Measurements from ENCODE around the gene PEPD.

Gene PEPD

DNA sequence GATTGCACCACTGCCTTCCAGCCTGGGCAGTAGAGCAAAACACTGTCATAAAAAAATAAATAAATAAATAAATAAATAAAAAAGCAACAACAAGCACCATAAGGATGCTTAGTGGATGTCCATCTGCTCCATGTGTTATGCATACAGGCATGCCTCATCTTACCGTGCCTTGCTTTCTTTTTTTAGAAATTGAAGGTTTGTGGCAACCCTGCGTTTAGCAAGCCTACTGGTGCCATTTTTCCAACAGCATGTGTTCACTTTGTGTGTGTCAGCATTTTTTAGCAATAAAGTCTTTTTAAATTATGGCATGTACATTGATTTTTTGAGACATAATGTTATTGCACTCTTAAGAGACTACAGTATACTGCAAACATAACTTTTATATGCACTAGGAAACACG is 68.3 kb downstream of the PEPD start:
- no peak for DNase-seq

DNA sequence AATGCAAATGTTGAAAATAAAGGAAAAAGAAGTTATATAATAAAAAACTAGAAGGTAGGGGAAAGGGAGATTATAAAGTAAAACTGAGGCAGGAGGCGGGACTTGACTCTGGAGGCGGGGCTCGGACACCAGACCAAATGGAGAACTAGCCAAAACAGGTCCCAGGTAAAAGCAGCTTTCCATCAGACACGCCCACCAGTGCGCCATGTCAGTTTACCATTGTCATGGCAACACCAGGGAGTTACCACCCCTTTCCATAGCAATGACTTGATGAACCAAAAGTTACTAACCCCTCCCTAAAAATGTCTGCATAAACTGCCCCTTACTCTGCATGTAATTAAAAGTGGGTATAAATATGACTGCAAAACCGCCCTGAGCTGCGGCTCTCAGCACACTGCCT is 70.9 kb downstream of the PEPD start:
- DNase-seq, result no peak

DNA sequence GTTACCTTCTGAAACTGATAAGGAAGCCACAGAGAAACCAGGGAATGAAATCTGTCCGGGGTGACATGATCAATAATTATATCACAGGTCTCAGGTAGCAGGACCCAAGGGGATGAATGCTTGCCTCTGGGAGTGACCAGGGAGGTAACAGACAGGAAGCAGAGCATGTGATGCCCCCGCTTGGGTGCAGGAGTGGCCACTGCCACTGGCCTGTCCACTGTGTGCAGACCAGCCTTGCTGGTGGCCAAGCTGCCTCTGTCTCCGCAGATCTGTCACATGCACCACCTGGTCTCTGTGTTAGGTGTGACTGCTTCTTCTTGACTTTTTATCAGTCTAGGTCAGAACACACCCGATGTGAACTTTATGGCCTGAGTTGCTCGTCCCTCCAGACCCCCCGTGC is 71.8 kb downstream of the PEPD start:
- no peak for DNase-seq

DNA sequence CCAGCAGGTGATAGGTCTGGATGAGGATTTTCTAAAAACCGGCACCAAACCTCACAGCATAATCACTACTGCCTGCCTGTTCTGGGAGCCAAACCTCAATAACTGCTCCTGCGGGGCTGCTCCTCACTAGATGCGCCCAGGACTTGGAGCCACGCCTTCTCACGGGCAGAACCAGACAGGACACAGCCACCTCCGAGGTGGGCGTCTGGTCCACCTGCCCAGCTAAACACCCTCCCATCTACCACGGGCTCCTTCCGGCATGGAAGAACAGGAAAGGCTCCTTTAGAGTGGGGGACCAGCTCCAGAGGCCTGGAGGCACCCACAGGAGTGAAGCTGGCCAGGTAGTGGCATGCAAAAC is 73.5 kb downstream of the PEPD start:
- DNase-seq, result no peak

DNA sequence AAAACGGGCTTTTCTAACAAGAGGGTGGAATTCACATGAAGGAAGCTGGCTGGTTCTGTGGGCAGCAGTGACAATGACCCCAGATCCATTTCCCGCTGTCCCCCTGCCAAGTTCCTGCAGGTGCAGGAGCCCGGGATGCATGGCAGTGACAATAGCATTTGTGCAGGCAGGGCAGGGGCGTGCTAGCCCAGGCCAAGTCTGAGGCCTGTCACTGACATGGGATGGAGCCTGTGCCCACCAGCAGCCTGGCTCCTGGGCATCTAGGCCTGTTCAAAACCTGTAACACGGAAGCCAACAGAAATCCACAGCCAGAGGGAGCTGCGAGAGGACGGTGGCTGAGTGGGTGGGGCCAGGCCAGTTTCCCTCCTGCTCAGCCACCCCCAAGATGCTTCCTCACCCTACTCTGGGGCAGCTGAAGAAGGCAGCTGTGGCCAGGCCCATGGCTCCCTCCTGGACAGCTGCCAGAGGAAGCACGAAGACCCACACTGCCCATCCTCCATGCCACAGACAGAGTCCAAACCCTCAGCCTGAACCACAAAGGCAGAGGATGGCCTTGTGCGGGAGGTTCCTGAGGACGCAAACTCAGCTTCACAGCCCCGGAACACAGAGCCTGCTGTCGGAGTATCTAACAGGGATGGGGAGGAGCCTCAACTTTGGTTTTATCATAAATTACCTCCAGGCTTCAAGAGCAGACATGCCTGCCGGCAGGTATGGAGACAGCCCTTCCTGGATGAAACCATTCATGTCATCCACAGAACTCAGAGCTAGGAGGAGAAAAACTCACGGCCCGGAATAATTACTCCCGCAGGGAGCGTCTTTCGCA is 74.0 kb downstream of the PEPD start:
- no peak for DNase-seq

DNA sequence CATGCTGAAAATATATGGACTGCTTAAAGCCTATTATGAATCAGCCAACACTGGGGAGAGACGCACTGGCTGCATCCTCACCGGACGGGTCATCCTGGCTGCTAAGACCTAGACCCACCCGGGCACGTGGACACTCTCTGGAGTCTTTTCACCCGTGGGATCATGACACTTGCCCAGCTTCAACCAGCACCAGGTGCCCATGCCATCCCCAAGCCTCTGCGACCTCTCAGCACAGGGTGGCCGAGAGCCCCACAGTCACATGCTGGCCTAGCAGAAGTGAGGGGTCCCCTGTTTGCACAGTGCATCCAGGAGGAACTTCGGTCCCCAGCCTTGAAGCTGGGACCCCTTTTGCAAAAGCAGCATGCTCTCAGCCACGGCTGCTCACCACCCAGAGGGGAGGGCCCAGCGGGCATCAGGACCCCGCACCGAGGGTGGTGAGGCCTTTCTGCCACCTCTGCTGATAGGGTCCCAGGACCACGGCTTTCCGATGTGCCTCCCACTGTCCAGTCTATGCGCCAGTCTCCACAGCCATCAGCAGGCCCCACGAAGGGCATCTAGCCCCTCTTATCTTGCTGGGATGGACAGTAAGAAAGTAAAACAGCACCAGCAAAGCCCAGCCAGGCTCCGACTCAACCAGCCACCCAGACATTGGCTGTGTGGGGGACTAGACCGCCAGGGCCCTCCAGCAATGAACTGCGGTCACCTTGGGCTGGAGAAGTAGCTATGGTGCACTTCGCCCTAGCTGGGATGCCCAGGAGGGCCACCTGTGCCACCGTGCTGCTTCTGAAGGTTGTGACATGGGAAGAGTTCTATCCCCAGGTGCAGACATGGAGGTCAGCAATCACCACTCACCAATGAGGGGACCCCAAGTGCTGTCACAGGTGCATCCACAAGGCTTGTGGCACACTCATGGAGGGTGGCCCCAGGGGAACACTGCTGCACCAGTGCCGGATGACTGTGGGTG is 75.0 kb downstream of the PEPD start:
- no peak for DNase-seq

DNA sequence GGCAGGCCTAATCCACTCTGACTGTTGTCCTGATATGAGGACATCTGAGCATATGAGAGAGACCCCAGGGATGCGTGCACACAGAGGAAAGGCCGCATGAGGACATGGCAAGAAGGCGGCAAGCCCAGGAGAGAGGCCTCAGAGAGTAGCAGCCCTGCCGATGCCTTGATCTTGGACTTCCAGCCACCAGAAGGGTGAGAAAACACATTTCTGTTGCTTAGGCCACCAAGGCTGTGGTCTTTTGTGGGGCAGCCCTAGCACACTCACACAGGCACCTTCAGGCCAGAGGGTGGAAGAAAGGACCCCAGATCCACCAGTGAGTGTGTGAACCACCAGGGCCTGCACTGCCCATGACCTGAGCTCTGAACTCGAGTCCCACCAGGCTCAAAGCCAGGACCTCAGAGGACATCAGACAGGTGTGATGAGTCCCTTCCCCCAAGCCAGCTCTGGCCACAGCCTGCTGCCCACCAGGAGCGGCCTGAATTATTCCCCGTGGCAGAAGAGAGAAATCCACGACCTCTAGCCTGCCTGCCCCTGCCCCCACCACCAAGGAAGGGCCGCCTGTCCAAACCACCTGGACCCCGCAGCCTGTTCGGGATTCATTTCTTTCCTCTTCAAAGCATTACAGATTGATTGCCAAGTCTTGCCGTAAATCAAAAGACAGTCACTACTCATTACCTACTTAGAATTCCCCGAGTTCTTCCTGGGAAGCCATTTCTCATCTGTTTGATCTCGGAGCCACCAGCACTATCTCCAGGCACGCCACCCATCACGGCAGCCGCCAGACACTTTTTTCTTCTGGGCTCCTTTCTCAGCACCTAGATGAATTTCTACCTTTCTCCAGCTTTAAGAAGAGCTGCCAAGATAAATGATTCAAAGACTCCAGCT is 75.9 kb downstream of the PEPD start:
- no peak for DNase-seq

DNA sequence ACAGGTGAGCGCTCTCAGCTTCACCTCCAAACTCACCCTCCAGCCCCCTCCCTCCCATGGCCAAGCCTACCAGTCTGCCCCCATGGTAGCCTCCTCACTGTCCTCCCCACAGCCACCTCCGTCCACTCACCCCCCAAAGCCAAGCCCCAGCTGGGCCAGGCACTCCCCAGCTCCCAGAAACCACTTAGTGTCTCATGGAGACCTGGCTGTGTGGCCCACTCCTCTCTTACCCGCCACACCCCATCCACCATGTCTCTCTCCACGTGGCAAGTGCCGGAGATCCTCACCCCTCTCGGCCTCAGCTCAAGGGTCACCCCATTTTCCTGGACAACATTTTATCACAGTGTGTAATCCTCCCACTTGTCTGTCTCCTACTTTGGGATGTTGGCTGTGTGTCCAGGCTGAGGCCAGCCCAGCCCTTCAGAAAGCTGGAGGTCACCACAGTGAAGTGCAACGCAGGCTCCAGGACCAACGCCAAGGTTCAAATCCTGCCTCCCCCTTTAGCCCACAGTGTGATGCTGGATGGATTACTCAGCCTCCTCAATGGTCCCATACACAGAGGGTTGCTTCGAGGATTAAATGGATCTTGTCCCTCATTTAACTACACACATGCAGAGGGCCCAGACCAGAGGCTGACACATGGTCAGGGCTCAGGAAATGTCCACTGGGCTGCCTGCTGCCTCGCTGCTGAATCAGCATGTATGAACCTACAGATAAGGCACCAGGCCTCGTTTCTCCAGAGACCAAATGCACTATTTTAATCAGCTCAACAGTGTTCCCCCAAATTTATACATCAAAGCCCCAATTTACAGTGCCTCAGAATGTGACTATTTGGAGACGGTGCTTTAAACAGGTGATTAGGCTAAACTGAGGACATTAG is 76.8 kb downstream of the PEPD start:
- no peak for DNase-seq

DNA sequence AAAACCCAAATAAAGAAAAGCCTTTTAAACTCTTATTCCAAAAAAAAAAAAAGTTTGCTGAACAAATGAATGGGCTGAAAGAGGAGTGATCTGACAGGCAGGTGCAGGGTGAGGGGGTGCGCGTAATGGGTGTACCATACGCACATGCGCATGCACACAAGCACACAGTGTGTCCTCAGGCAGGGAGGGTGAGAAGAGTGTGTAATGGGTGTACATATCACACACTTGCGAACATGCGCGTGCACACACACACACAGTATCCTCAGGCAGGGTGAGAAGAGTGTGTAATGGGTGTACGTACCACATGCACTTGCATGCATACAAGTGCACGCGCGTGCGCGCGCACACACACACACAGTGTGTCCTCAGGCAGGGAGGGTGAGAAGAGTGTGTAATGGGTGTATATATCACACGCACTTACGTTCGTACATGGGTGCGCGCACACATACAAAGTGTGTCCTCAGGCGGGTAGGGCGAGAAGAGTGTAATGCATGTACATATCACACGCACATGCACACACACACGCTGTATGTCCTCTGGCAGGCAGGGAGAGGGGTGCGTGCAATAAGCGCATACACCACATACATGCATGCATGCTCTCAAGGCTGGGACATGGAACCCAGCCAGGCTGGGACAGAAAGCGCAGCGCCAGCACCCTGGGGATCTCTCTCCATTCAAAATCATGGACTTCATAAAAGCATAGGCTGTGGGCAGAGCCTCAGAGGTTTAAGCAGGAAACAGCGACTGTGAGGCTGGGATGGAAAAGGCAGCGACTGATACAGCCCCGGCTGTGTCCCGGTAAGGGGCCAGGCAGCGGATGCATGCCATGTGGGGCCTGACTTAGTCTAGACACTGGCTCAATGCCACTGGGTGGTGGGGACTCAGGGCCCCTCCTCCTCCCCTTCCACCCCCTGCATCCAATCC is 77.7 kb downstream of the PEPD start:
- no peak for DNase-seq

DNA sequence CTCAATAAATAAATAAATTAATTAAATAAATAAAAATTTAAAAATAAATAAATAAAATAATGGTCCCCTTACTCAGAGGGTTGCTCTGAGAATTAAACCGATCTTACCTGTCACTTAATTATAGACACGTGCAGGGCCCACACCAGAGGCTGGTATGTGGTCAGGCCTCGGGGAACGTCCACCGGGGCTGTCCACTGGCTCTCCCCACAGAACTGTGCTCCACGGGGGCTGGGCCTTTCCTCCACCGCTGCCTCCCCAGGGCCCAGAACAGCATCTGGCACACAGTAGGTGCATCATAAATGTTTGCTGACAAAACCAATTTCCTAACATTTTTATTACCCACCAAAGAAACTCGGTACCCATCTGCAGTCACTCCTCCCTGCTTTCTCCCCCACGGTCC is 78.9 kb downstream of the PEPD start:
- no peak for DNase-seq

DNA sequence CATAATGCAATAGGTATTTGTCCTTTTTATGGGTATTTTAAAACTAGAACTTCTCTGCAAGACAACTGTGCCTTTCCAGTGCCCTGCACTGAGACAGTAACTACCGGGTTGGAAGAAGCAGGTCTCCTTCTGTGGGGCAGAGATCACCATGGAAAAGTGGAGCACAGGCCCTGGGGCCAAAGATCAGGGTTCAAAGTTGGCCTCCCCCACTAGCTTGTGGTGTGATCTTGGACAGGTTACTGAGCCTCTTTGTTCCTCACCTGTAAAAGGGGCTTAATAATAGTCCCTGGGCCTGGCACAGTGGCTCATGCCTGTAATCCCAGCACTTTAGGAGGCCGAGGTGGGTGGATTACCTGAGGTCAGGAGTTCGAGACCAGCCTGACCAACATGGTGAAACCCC is 79.8 kb downstream of the PEPD start:
- no peak for DNase-seq

DNA sequence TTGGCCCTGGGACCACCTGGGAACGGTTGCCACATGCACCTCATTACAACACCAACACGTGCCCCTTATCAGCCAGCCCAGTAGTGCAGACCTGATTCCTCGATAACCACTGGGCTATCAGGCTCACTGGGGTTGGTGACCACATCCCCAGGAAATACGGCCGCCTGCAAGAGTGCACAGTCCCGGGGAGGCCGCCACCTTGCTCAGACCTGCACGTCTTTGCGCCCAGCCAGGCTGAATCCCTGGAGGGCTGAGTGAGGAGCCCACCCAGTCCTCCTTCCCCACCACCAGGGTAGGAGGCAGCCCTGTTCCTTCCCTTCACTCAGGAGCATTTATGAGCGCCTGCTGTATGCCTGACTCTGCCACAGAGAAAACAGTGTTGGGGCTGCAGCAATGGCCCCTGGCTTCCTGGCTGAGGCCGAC is 80.3 kb downstream of the PEPD start:
- DNase-seq, result no peak

DNA sequence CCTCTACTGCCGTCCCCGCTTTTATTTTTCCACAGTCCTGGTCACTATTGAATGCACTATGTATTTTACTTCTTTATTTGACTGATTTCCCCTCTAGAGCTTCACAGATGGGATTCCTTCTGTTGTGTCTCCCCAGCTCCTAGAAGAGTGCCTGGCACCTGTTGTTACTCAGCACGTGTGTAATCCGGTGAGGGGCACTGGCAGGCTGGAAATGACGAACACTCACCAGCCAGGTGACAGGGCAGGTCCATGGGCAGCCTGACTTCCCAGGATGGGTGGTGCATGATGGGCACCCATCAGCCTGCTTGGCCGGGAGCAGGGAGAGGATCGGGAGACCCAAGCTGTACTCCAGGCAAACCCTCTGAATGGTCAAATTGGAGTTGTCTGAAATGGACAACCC is 80.9 kb downstream of the PEPD start:
- DNase-seq, result no peak

DNA sequence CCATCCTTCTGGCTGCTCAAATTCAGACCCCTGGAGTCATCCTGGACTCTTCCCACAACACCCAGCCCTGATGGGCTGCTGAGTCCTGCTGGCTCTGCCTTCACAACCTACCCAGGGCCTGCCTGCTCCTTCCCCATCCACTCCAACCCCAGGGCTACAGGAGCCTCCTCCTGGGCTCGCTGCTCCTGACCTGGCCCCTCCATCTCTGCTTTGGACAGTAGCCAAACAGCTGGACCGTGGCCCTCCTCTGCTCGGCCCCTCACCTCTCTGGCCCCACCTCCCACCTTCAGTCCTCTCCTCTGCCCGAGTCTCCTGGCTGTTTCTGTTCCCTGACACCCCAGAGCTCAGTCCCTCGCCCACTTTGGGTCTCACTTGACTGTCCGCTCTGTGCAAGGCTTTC is 81.3 kb downstream of the PEPD start:
- no peak for DNase-seq

DNA sequence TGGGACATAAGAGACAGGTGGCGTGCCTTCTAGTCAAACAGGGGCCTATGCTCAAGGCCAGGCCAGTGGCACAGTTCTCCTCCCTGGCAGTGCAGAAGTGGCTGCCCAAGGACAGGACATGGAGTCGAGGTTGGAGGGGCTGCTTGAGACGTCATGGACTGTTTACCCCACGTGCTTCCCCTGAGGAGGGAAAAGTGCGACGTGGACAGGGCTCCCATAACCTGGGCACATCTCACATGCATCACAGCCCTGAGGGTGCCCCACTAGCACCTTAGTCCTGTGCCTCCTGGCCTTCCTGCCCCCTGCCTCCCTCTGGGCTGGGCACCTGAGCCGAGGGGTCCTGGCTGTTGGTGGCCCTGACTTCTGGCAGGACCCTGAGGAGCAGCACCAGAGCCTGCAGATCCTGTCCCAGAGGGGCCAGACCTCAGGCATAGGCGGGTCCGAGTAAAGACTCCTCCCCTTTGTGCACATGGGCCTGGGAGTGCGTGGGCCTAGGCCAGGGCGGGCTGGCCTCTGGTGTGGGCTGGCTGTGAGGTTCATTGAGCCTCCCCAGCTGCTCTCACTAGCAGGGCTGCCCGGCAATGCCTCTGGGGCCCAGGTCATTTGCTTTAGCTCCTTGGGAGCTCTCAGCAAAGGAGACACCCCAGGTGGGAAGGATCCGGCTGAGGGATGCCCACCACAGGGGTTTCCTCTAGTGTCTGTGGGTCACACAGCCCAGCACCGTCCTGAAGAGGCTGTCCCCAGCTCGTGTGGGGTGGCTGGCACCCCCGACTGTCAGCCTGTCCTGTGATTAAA is 82.4 kb downstream of the PEPD start:
- DNase-seq, result no peak

DNA sequence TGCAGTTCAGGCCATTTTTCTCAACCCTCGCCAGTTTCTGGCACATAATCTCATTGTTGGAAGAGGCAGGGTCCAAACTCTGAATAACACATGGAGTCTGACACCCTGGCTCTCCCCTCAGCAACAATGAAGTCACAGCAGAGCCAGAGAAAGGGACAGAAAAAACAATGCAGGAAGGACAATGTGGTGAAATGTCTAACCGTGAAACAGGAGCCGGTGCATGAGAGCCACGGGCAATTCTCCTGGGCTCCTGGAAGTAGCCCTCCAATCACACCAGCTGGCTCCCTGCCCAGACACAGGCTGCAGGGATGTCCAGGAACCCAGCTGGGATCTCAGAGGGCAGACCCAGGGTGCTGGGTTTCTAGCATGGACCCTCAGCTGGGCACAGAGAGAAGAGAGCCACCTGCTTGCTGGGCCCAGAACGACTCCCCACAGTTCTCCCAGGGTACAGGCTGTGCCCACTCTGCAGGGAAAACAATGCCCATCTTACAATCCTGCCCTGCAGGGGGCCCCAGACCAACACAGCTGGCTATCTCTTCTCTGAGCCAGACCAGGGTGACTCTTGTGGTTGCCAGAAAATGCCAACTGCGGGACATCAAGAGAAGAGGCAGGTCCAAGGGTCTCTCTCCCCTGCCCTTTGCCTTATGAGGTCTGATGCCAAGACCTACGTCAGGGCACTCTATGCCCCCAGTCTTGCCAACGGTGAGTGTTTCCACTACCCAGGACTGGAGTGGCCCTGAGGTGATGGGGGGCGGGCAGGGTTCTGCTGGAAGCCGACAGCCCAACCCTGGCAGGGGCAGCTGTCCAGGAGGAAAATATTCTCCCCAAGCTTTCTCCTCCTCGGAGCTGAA is 83.5 kb downstream of the PEPD start:
- DNase-seq, result no peak

DNA sequence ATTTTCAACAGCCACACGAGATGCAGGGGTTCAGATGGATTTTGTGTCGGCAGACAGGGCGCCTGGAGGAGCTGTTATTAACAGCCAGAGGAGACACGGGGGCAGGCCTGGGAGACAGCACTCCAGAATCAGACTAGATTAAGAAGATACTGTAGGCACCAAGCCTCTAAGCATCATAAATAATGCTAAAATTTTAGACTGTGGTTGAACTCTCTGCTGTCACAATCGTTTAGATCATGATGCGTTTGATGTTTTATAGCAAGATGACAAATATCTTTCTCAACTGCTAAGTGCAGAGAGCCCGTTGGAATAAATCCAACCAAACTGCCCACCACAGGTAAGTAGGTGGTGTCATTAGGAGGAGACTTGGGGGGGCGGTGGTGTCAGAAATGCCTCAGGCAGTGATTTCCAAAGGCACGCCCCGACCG is 84.2 kb downstream of the PEPD start:
- DNase-seq, result no peak

DNA sequence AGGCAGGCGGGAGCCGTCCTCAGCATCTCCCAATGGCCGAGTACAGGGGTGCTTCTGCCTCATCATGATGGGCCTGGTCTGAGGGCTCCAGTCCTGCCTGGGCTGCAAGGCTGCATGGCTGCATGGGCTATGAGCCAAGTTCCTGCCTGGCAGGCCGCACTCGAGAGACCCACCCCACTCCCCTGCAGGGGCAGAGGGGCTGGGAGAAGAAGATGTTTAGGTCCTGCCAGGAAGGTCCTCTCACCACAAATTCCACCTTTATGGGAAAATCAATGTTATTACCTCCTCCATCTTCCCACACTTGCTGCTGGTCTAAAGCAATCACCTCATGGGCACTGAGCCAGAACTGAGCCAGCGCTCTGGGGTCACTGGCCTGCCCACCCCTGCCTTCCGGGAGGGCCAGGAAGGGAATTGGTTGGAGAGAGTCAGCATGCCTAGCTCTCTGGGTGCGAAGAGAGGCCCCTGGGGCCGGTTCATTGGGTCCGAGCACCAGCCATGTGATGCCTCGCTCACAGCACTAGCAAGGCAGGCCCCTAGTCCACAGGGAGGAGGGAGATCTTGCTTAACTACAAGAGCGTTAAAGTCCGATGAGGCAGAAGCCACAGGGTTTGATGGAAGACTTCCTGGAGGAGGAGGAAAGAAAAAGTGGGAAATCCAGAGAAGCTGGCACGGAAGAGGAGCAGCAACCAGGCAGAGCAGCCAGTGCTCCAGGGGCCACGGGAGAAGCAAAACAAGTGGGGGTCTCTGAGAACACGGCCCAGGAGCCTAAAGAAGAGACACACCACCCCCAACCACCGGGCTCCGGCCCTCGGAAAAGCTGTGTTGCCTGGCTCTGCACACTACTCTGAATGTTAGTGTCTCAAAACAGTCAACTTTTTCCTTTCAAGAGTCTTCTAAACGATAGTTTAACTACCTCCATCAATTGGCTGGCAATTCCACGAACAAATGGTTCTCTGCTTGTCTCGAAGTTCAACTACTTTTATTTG is 84.9 kb downstream of the PEPD start:
- no peak for DNase-seq
